HepG2 (cell line): ENCODE data around the gene OR5AL1.

Source experiments
- EZH2 ChIP-seq: conservative IDR thresholded peaks from 2 replicates; pipeline ENCODE4 v1.6.1; 2012; ENCODE audit warnings: mild to moderate bottlenecking, low read depth, low read length, moderate library complexity
- KLF9 ChIP-seq: IDR thresholded peaks from 2 replicates; pipeline ENCODE4 v1.6.1; 2016; ENCODE audit warnings: low read depth
- MXD4 ChIP-seq: IDR thresholded peaks from 2 replicates; pipeline ENCODE4 v1.6.1; 2016; ENCODE audit warnings: mild to moderate bottlenecking, missing biosample characterization, missing genetic modification reagents
- SMC3 ChIP-seq: IDR thresholded peaks from 2 replicates; pipeline ENCODE4 v1.6.1; 2011; ENCODE audit warnings: low read length, improper control_type of control experiment
- ZBTB42 ChIP-seq: sonication (generic); formaldehyde crosslinking; IDR thresholded peaks from 2 replicates; pipeline ENCODE4 v1.5.0; 2020; ENCODE audit warnings: mild to moderate bottlenecking, missing genetic modification reagents
- ZNF350 ChIP-seq: sonication (generic); formaldehyde crosslinking; IDR thresholded peaks from 2 replicates; pipeline ENCODE4 v1.4.0; 2020; ENCODE audit warnings: mild to moderate bottlenecking, low read depth, missing genetic modification reagents, borderline replicate concordance
- ZNF768 ChIP-seq: sonication (generic); formaldehyde crosslinking; IDR thresholded peaks from 2 replicates; pipeline ENCODE4 v1.4.0; 2020; ENCODE audit warnings: missing genetic modification reagents
- TF ChIP-seq, protein P1 (sequence below): sonication (generic); formaldehyde crosslinking; IDR thresholded peaks from 2 replicates; pipeline ENCODE4 v1.5.0; 2020; ENCODE audit warnings: mild to moderate bottlenecking, missing genetic modification reagents, moderate library complexity
- TF ChIP-seq, protein P2 (sequence below): sonication (generic); formaldehyde crosslinking; IDR thresholded peaks from 2 replicates; pipeline ENCODE4 v1.4.0; 2020; ENCODE audit warnings: low read depth, mild to moderate bottlenecking, missing genetic modification reagents

DNA sequence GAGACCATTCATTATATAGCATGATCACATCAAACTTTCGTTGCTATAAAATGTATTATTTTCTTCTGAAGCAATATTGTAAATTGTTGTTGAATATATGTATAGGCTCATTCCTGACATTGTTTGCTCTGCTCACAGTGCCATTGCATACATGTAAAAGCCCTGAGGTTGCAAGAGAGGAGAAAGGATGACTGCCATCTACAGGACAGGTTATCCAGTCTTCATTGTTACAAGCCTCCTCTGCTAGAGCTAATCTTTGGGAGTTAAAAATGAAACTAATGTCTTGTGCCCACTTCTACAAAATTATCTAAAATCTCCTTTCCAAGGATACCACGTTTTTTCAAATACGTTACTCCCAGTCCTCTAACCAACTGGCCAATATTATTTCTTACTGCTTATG is 16.4 kb upstream of the OR5AL1 start:
- TF ChIP-seq ZBTB42 (CRISPR knock-in tag) (no peak), EZH2 (no peak), MXD4 (CRISPR knock-in tag) (no peak), KLF9 (CRISPR knock-in tag) (no peak), SMC3 (no peak), ZNF768 (CRISPR knock-in tag) (no peak), ZNF350 (CRISPR knock-in tag) (no peak)
- TF ChIP-seq, protein P1, sequence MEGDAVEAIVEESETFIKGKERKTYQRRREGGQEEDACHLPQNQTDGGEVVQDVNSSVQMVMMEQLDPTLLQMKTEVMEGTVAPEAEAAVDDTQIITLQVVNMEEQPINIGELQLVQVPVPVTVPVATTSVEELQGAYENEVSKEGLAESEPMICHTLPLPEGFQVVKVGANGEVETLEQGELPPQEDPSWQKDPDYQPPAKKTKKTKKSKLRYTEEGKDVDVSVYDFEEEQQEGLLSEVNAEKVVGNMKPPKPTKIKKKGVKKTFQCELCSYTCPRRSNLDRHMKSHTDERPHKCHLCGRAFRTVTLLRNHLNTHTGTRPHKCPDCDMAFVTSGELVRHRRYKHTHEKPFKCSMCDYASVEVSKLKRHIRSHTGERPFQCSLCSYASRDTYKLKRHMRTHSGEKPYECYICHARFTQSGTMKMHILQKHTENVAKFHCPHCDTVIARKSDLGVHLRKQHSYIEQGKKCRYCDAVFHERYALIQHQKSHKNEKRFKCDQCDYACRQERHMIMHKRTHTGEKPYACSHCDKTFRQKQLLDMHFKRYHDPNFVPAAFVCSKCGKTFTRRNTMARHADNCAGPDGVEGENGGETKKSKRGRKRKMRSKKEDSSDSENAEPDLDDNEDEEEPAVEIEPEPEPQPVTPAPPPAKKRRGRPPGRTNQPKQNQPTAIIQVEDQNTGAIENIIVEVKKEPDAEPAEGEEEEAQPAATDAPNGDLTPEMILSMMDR (CRISPR knock-in tag): no peak
- TF ChIP-seq, protein P2, sequence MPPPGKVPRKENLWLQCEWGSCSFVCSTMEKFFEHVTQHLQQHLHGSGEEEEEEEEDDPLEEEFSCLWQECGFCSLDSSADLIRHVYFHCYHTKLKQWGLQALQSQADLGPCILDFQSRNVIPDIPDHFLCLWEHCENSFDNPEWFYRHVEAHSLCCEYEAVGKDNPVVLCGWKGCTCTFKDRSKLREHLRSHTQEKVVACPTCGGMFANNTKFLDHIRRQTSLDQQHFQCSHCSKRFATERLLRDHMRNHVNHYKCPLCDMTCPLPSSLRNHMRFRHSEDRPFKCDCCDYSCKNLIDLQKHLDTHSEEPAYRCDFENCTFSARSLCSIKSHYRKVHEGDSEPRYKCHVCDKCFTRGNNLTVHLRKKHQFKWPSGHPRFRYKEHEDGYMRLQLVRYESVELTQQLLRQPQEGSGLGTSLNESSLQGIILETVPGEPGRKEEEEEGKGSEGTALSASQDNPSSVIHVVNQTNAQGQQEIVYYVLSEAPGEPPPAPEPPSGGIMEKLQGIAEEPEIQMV (CRISPR knock-in tag): no peak
